ENCODE results near the gene BLVRA.

BLVRA gene

GRCh38 chr7:43750016-43750887 is 8.2 kb upstream of the BLVRA start:
- DNase-seq, result no peak

- no peak for DNase-seq
Observed at GRCh38 chr7:43752411-43752810, 6.1 kb upstream of the BLVRA start.

- DNase-seq, result no peak
Observed at GRCh38 chr7:43753271-43753810, 5.1 kb upstream of the BLVRA start.

GRCh38 chr7:43753843-43754242 is 4.6 kb upstream of the BLVRA start:
- DNase-seq, result no peak

GRCh38 chr7:43754596-43754995 is 3.9 kb upstream of the BLVRA start:
- no peak for DNase-seq

GRCh38 chr7:43756368-43757072 is 2.0 kb upstream of the BLVRA start:
- no peak for DNase-seq

- DNase-seq, result no peak
Observed at GRCh38 chr7:43757073-43757720, 1.3 kb upstream of the BLVRA start.

GRCh38 chr7:43758822-43759683 is 573 bp downstream of the BLVRA start:
- peak; percentile 20 for DNase-seq

GRCh38 chr7:43760861-43761260 is 2.4 kb downstream of the BLVRA start:
- no peak for DNase-seq

- DNase-seq, result no peak
Observed at GRCh38 chr7:43761382-43761781, 2.9 kb downstream of the BLVRA start.

- no peak for DNase-seq
Observed at GRCh38 chr7:43761938-43762692, 3.6 kb downstream of the BLVRA start.

GRCh38 chr7:43763183-43763582 is 4.7 kb downstream of the BLVRA start:
- DNase-seq, result no peak

GRCh38 chr7:43764039-43764761 is 5.7 kb downstream of the BLVRA start:
- peak; percentile 5 for DNase-seq

GRCh38 chr7:43764807-43765491 is 6.5 kb downstream of the BLVRA start:
- DNase-seq, result no peak

GRCh38 chr7:43766564-43766963 is 8.1 kb downstream of the BLVRA start:
- no peak for DNase-seq

GRCh38 chr7:43767311-43767710 is 8.8 kb downstream of the BLVRA start:
- no peak for DNase-seq

GRCh38 chr7:43768201-43768886 is 9.9 kb downstream of the BLVRA start:
- DNase-seq, result no peak

- no peak for DNase-seq
Observed at GRCh38 chr7:43768887-43769272, 10.4 kb downstream of the BLVRA start.

- no peak for DNase-seq
Observed at GRCh38 chr7:43769281-43769680, 10.8 kb downstream of the BLVRA start.
